ENCODE data around the gene IPO11. TPM values are rescaled to one million over a fixed set of nuclear protein-coding genes. Genes with fewer than 3 reads are reported as not detected.

IPO11 gene
- total RNA-seq, 1 donor from 2014 or later, result 49.9 TPM

DNA sequence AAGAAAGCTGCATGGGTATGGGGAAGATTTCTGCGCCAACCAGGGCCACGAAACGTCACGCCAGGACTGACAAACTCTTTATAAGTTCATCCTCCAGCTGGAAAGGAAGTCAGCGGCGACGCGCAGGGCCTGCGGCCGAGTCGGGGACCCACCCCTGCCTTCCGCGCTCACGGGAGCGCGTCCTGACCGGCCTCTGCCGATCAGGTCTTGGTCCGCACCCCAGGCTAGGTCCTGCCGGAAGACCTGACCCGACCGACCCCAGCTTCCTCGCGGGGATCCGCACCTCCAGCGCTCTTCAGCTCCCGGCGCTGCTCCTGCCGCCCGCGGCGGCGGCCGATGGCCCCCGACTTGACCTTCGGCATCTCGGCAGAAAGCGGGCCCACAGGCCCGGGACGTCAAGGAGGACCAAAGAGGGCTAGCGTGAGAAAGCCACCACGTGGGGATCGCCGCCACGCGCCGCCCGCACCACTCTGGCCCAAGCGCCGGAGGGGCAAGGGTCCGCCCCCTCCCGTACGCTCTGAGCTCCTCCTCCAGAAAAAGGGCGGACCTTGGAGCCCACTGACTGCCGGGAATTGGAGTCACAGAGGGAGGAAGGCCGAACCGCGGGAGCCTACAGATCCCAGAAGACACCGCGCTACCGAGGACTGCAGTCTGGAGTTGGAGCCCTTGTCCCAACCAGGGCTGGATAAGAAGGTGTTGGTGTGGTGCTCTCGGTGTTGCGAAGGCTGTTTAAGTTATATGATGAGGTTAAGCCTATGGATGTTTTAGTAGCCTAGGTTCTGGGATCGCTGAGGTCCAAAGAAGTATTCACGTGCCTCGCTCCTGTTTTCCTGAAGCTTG, 8.9 kb upstream of the IPO11 start, which contains the start of gene DIMT1:
Gene DIMT1, minus strand, starts transcription at position 495 of the 840 bp plus-strand sequence. Its CDS starts 133 bp downstream, at position 362.
- H3K27me3 Mint-ChIP-seq (ENCODE audit: low read depth), result no peaks in the 10 kb centered on the region
- intact Hi-C loops (cut with micrococcal nuclease), result loop anchor here (1.0 to 5.0 kb wide), 5 partner anchors 8 to 181 kb away; partner anchors contain the start of genes IPO11 and KIF2A
- peak within 1 kb of the TSS; percentile 91 for H3K27ac Mint-ChIP-seq
- DNase-seq (ENCODE audit: low spot score), result peak; percentile 92
- H3K4me3 Mint-ChIP-seq (ENCODE audit: low read depth), result peak within 1 kb of the TSS; percentile 94
- H3K9me3 Mint-ChIP-seq, result no peaks in the 10 kb centered on the region
- peaks cover 25% of the 10 kb centered on the region for H3K4me1 Mint-ChIP-seq (ENCODE audit: low read depth)
- peaks cover 34% of the 10 kb centered on the region for H3K36me3 Mint-ChIP-seq (ENCODE audit: low read depth)

- H3K9me3 Mint-ChIP-seq, result no peaks in the 10 kb centered on the region
- H3K36me3 Mint-ChIP-seq (ENCODE audit: low read depth), result peaks cover 5% of the 10 kb centered on the region
- peaks cover 2% of the 10 kb centered on the region for H3K27me3 Mint-ChIP-seq (ENCODE audit: low read depth)
- H3K4me1 Mint-ChIP-seq (ENCODE audit: low read depth), result peaks cover 14% of the 10 kb centered on the region
- intact Hi-C loops (cut with micrococcal nuclease), result no loop called here
- H3K27ac Mint-ChIP-seq, result peak overlapping the region; percentile 94
- H3K4me3 Mint-ChIP-seq (ENCODE audit: low read depth), result peak overlapping the region; percentile 89
- no peak for DNase-seq (ENCODE audit: low spot score)
These were observed 1.1 kb downstream of the IPO11 start for GRCh38 chr5:62413711-62414110.

DNA sequence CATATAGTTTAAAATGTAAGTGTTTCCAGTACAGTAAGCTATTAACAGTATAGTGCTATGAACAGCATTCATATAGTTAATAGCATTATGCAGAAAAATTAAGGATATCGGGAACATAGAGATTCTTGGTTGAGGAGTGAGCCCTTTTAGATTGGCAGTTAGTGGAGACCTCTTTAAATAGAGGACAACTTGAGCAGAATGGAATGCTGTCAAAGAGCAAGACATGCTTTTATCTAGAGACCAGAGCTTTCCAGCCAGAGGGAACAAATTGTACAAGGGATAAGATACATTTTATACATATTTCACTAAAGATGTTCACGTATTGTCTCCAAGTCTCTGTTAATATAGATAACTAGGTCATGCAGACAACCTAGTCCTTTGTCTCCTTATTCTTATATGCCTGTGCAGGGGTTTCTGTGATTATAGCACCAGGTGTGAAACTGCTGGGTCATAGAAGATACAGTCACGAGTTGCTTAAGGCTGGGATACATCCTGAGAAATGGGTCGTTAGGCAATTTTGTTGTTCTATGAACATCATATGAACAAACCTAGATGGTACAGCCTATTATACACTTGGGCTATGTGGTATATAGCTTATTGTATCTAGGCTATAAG, 6.0 kb downstream of the IPO11 start:
- Mint-ChIP-seq H3K27ac (no peak overlapping the region), H3K4me3 (ENCODE audit: low read depth) (no peak overlapping the region), H3K9me3 (no peaks in the 10 kb centered on the region), H3K4me1 (ENCODE audit: low read depth) (peaks cover 12% of the 10 kb centered on the region), H3K36me3 (ENCODE audit: low read depth) (peaks cover 5% of the 10 kb centered on the region), H3K27me3 (ENCODE audit: low read depth) (no peaks in the 10 kb centered on the region)
- intact Hi-C loops (cut with micrococcal nuclease), result no loop called here
- no peak for DNase-seq (ENCODE audit: low spot score)

DNA sequence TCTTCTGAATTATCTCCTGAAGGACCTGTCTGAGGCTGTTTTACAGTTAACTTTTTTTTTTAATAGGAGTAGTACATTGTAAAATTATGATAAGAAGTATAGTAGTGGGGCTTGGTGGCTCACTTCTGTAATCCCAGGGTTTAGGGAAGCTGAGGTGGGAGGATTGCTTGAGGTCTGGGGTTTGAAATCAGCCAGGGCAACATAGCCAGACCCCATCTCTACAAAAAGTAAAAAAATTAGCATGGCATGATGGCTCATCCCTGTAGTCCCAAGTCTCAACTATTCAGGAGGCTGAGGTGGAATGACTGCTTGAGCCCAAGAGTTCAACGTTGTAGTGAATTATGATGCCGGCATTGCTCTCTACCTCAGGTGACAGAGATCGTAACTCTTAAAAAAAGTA, 7.0 kb downstream of the IPO11 start:
- Mint-ChIP-seq H3K27me3 (ENCODE audit: low read depth) (no peaks in the 10 kb centered on the region), H3K9me3 (no peaks in the 10 kb centered on the region), H3K36me3 (ENCODE audit: low read depth) (peaks cover 3% of the 10 kb centered on the region), H3K4me1 (ENCODE audit: low read depth) (peaks cover 6% of the 10 kb centered on the region), H3K27ac (no peak overlapping the region), H3K4me3 (ENCODE audit: low read depth) (no peak overlapping the region)
- DNase-seq (ENCODE audit: low spot score), result no peak
- intact Hi-C loops (cut with micrococcal nuclease), result no loop called here

DNA sequence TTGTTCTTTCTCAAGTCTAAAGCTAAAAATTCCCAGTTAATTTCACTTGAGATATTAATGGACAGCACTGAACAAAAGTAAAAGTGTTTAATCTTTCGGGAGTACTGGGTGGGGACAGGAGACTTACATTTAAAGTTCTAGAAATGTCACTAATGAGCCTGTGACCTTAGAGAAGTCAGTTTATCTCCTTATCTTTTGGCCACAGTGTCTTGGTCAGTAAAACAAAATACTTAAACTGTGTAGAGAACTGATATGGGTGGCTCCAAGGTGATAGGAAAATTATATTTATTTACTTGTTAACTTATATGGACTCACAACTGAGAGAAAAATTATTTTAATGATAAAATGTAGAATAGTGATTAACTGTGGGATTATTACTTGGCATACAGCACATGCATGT, 8.9 kb downstream of the IPO11 start:
- H3K4me3 Mint-ChIP-seq (ENCODE audit: low read depth), result no peak overlapping the region
- H3K27me3 Mint-ChIP-seq (ENCODE audit: low read depth), result no peaks in the 10 kb centered on the region
- H3K4me1 Mint-ChIP-seq (ENCODE audit: low read depth), result peaks cover 3% of the 10 kb centered on the region
- intact Hi-C loops (cut with micrococcal nuclease), result no loop called here
- H3K9me3 Mint-ChIP-seq, result no peaks in the 10 kb centered on the region
- no peak for DNase-seq (ENCODE audit: low spot score)
- H3K27ac Mint-ChIP-seq, result no peak overlapping the region
- H3K36me3 Mint-ChIP-seq (ENCODE audit: low read depth), result no peaks in the 10 kb centered on the region

- no peaks in the 10 kb centered on the region for H3K9me3 Mint-ChIP-seq
- no peak overlapping the region for H3K4me3 Mint-ChIP-seq (ENCODE audit: low read depth)
- no peak for DNase-seq (ENCODE audit: low spot score)
- H3K27ac Mint-ChIP-seq, result no peak overlapping the region
- no peaks in the 10 kb centered on the region for H3K36me3 Mint-ChIP-seq (ENCODE audit: low read depth)
- intact Hi-C loops (cut with micrococcal nuclease), result no loop called here
- H3K4me1 Mint-ChIP-seq (ENCODE audit: low read depth), result peaks cover 3% of the 10 kb centered on the region
- no peaks in the 10 kb centered on the region for H3K27me3 Mint-ChIP-seq (ENCODE audit: low read depth)
These were observed 12.2 kb downstream of the IPO11 start for GRCh38 chr5:62424763-62425162.

DNA sequence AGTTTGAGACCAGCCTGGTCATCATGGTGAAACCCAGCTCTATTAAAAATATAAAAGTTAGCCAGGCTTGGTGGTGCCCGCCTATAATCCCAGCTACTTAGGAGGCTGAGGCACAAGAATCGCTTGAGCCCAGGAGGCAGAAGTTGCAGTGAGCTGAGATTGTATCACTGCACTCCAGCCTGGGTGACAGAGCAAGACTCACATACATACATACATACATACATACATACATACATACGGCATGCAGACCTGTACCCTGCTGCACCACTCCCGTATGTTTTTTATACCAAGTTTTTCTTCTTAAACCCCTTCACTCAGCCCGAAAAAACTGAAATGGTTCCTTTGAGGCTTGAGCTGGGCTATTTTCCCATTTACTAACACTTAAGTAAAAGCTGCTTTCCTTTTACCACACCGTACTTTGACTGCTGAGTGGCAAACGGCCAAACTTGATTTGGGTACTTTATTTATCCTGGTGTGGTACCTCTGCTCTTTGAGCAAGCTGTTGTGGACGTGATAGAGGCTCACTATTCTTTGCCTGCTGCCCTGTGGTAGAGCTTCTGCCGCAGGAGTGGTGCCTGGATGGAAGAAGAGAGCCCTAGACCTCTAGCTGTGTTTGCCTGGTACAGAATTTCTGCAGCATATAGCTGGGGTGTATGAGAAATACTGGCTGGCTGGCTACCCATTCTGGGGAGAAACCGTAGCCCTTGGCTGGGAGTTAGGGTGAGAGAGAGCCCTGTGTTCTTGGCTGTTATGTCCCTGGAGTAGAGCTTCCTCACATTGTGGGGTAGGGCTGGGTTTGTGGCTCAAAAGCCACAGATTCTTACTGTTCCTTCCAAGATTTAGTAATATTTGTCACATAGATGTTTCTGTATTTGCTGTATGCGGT, 19.4 kb downstream of the IPO11 start:
- no peaks in the 10 kb centered on the region for H3K9me3 Mint-ChIP-seq
- H3K4me3 Mint-ChIP-seq (ENCODE audit: low read depth), result no peak overlapping the region
- H3K27me3 Mint-ChIP-seq (ENCODE audit: low read depth), result no peaks in the 10 kb centered on the region
- peaks cover 6% of the 10 kb centered on the region for H3K36me3 Mint-ChIP-seq (ENCODE audit: low read depth)
- H3K27ac Mint-ChIP-seq, result no peak overlapping the region
- intact Hi-C loops (cut with micrococcal nuclease), result no loop called here
- DNase-seq (ENCODE audit: low spot score), result no peak
- peaks cover 8% of the 10 kb centered on the region for H3K4me1 Mint-ChIP-seq (ENCODE audit: low read depth)

DNA sequence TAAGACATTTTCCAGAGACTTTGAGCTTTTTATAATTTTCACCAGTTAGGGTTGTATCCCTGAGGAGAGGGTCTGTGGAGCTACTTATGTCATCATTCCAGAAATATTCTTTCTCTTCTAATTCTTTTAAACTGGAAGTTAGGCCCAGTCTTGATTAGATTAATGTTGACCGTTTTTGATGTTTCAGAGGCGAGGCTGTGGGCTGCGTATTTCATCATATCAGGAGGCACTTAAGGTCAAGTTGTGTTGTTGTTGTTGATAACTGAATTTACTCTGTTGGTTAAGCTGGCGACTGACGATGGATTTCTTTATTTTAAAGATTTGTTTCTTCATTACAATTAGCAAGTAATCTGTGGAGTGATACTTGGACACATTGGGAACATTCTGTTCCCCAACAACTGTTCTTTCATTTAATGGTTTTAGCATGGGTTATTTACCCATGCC, 20.1 kb downstream of the IPO11 start:
- Mint-ChIP-seq H3K4me1 (ENCODE audit: low read depth) (peaks cover 8% of the 10 kb centered on the region), H3K27ac (no peak overlapping the region), H3K27me3 (ENCODE audit: low read depth) (no peaks in the 10 kb centered on the region), H3K9me3 (no peaks in the 10 kb centered on the region), H3K4me3 (ENCODE audit: low read depth) (no peak overlapping the region), H3K36me3 (ENCODE audit: low read depth) (peaks cover 6% of the 10 kb centered on the region)
- intact Hi-C loops (cut with micrococcal nuclease), result no loop called here
- no peak for DNase-seq (ENCODE audit: low spot score)

DNA sequence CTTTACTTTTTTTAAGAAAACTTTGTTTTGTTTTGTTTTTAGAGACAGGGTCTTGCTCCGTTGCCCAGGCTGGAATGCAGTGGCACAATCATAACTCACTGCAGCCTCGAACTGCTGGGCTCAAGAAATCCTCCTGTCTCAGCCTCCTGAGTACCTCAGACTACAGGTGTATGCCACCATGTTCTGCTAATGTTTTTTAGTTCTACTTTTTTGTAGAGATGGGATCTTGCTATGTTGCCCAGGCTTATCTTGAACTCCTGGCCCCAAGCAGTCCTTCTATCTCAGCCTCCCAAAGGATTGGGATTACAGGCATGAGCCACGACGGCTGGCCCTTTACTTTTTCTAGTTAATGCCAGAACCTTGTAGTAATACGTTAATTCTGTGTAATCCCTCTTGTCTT, 36.0 kb downstream of the IPO11 start:
- Mint-ChIP-seq H3K27me3 (ENCODE audit: low read depth) (no peaks in the 10 kb centered on the region), H3K36me3 (ENCODE audit: low read depth) (peaks cover 31% of the 10 kb centered on the region), H3K9me3 (no peaks in the 10 kb centered on the region), H3K4me3 (ENCODE audit: low read depth) (no peak overlapping the region), H3K27ac (no peak overlapping the region), H3K4me1 (ENCODE audit: low read depth) (no peaks in the 10 kb centered on the region)
- no peak for DNase-seq (ENCODE audit: low spot score)
- intact Hi-C loops (cut with micrococcal nuclease), result no loop called here

GRCh38 chr5:62450259-62450658, 37.7 kb downstream of the IPO11 start:
- intact Hi-C loops (cut with micrococcal nuclease), result no loop called here
- no peak overlapping the region for H3K4me3 Mint-ChIP-seq (ENCODE audit: low read depth)
- H3K27me3 Mint-ChIP-seq (ENCODE audit: low read depth), result no peaks in the 10 kb centered on the region
- H3K36me3 Mint-ChIP-seq (ENCODE audit: low read depth), result peaks cover 32% of the 10 kb centered on the region
- no peaks in the 10 kb centered on the region for H3K9me3 Mint-ChIP-seq
- no peaks in the 10 kb centered on the region for H3K4me1 Mint-ChIP-seq (ENCODE audit: low read depth)
- DNase-seq (ENCODE audit: low spot score), result no peak
- H3K27ac Mint-ChIP-seq, result no peak overlapping the region

DNA sequence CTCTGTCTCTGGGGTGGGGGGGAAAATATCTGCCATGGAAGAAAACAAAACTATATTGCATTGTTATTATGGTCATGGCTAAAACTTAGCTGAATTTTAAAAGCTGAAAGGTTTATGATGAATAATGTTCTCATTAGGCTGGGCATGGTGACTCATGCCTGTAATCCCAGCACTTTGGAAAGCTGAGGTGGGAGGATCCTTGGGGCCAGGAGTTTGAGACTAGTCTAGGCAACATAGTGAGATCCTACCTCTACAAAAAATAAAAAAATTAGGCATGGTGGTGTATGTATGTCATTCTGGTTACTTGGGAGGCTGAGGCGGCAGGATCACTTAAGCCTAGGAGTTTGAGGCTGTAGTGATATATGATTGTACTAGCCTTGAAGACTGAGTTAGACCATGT, 44.5 kb downstream of the IPO11 start:
- intact Hi-C loops (cut with micrococcal nuclease), result no loop called here
- no peak overlapping the region for H3K27ac Mint-ChIP-seq
- H3K4me1 Mint-ChIP-seq (ENCODE audit: low read depth), result no peaks in the 10 kb centered on the region

DNA sequence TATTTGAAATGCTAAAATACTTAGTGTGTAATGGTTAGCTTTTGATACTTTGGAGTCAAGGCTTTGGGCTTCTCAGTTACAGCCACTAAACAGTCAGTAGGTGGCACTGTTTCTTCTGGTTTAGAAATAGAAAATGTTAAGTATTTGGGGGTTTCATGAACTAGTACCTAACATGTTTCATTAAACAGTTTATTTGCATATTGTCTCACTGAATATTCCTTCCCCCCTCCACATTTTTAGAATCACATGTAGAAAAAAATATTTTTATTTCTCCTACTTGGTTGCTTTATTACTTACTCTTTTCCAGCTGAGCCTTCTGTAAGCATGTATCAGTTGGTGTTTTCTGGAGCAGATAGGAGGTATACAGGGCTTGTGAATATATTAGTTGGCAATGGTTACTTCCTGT, 48.0 kb downstream of the IPO11 start:
- Mint-ChIP-seq H3K4me3 (ENCODE audit: low read depth) (no peak overlapping the region), H3K4me1 (ENCODE audit: low read depth) (peaks cover 1% of the 10 kb centered on the region), H3K36me3 (ENCODE audit: low read depth) (peaks cover 3% of the 10 kb centered on the region), H3K27me3 (ENCODE audit: low read depth) (no peaks in the 10 kb centered on the region), H3K27ac (no peak overlapping the region), H3K9me3 (no peaks in the 10 kb centered on the region)
- intact Hi-C loops (cut with micrococcal nuclease), result no loop called here
- no peak for DNase-seq (ENCODE audit: low spot score)

More for the DNA sequence above, 44.5 kb downstream of the IPO11 start:
- Mint-ChIP-seq H3K4me3 (ENCODE audit: low read depth) (no peak overlapping the region), H3K27me3 (ENCODE audit: low read depth) (no peaks in the 10 kb centered on the region), H3K9me3 (no peaks in the 10 kb centered on the region), H3K36me3 (ENCODE audit: low read depth) (peaks cover 17% of the 10 kb centered on the region)
- no peak for DNase-seq (ENCODE audit: low spot score)

Data from activated T-helper 2 cell treated with anti-CD3 and anti-CD28 coated beads, Interferon-gamma antibody, Interleukin-2, Interleukin-4, amounts not matched to agents 10 μg/mL and 5 μg/mL and 100 μg/mL, durations not matched to agents 14 hours and 24 hours and 36 hours (primary cell).